ENCODE data around the gene ZNF620.

GRCh38 chr3:40557575-40558161 lies 51.8 kb downstream of the ZNF620 start:
- no peak for TF ChIP-seq POLR2A (IDR thresholded peaks at IDR 0.05; ENCODE audit: low read length)
- TF ChIP-seq GATA1 (IDR thresholded peaks at IDR 0.05; ENCODE audit: low read depth, low read length): no peak

Measured in erythroblast (primary cell).